Fibroblast of peridontal ligament (primary cell): Measurements from ENCODE around the gene ADRA2A.
A peak's percentile ranks its signal among the peaks of the same experiment; 100 is the strongest.

ENCODE experiments used
- DNase-seq: peaks from one replicate; pipeline ENCODE4 v3.0.0-alpha.2; 2010; ENCODE audit errors: extremely low read depth

The ADRA2A gene

GRCh38 chr10:111109501-111110242 lies 32.8 kb downstream of the ADRA2A start:
- DNase-seq, result no peak

GRCh38 chr10:111110771-111111170 lies 33.9 kb downstream of the ADRA2A start:
- DNase-seq, result no peak

- DNase-seq, result no peak
These were observed 35.5 kb downstream of the ADRA2A start for GRCh38 chr10:111112333-111112732.

GRCh38 chr10:111113238-111113960 lies 36.6 kb downstream of the ADRA2A start:
- DNase-seq, result no peak

- DNase-seq, result no peak
These were observed 37.3 kb downstream of the ADRA2A start for GRCh38 chr10:111113961-111114757.

- no peak for DNase-seq
These were observed 38.1 kb downstream of the ADRA2A start for GRCh38 chr10:111114758-111115500.

- no peak for DNase-seq
These were observed 39.4 kb downstream of the ADRA2A start for GRCh38 chr10:111116211-111116610.

GRCh38 chr10:111116762-111117445 lies 40.1 kb downstream of the ADRA2A start:
- DNase-seq, result no peak

GRCh38 chr10:111117528-111118277 lies 40.9 kb downstream of the ADRA2A start:
- no peak for DNase-seq

GRCh38 chr10:111118758-111119157 lies 41.9 kb downstream of the ADRA2A start:
- no peak for DNase-seq

- DNase-seq, result no peak
These were observed 42.8 kb downstream of the ADRA2A start for GRCh38 chr10:111119637-111120036.

- no peak for DNase-seq
These were observed 45.3 kb downstream of the ADRA2A start for GRCh38 chr10:111122127-111122526.

GRCh38 chr10:111123883-111124282 lies 47.1 kb downstream of the ADRA2A start:
- no peak for DNase-seq

- DNase-seq, result no peak
These were observed 48.3 kb downstream of the ADRA2A start for GRCh38 chr10:111125102-111125501.

GRCh38 chr10:111126077-111126476 lies 49.2 kb downstream of the ADRA2A start:
- DNase-seq, result peak; percentile 1

GRCh38 chr10:111127081-111127848 lies 50.4 kb downstream of the ADRA2A start:
- no peak for DNase-seq

- DNase-seq, result no peak
These were observed 51.7 kb downstream of the ADRA2A start for GRCh38 chr10:111128331-111129180.

- no peak for DNase-seq
These were observed 52.5 kb downstream of the ADRA2A start for GRCh38 chr10:111129363-111129762.

- no peak for DNase-seq
These were observed 53.6 kb downstream of the ADRA2A start for GRCh38 chr10:111130471-111130870.
